ENCODE results near the gene NEMP1.
A peak's percentile ranks its signal among the peaks of the same experiment; 100 is the strongest.
"Not testable (repeated sequence)": the region's sequence is repeated elsewhere in the genome, so short reads cannot be mapped to it uniquely, and the experiment has no call there.

Gene NEMP1

GRCh38 chr12:57019983-57020719, 58.4 kb downstream of the NEMP1 start:
- DNase-seq = no peak
- Histone ChIP-seq H3K27me3 (no peaks in the 10 kb centered on the region), H3K9me3 (no peaks in the 10 kb centered on the region), H3K36me3 (no peaks in the 10 kb centered on the region), H3K4me1 (no peaks in the 10 kb centered on the region), H3K4me3 (ENCODE audit: low read depth, low read length) (no peak overlapping the region)
- no peak for TF ChIP-seq CTCF (IDR thresholded peaks at IDR 0.05; ENCODE audit: low read depth, low read length)

GRCh38 chr12:57018906-57019305, 59.7 kb downstream of the NEMP1 start:
- TF ChIP-seq CTCF (IDR thresholded peaks at IDR 0.05; ENCODE audit: low read depth, low read length) = no peak
- no peaks in the 10 kb centered on the region for H3K9me3 ChIP-seq
- DNase-seq = no peak
- H3K36me3 ChIP-seq = no peaks in the 10 kb centered on the region
- H3K4me3 ChIP-seq (ENCODE audit: low read depth, low read length) = no peak overlapping the region
- no peaks in the 10 kb centered on the region for H3K27me3 ChIP-seq
- no peaks in the 10 kb centered on the region for H3K4me1 ChIP-seq

GRCh38 chr12:57018353-57018752, 60.2 kb downstream of the NEMP1 start:
- not testable (repeated sequence) for H3K36me3 ChIP-seq; DNase-seq; H3K4me1 ChIP-seq; H3K9me3 ChIP-seq; H3K4me3 ChIP-seq (ENCODE audit: low read depth, low read length); H3K27me3 ChIP-seq

GRCh38 chr12:57016348-57016747, 62.2 kb downstream of the NEMP1 start, which contains the start of gene TAC3:
TSS of gene TAC3 (minus strand) at chr12:57016529. CDS start at chr12:57015797, 732 bp downstream.
- H3K4me3 ChIP-seq (ENCODE audit: low read depth, low read length) = peak within 1 kb of the TSS; percentile 19; the same call in 1 of the 2 replicates
- TF ChIP-seq CTCF (IDR thresholded peaks at IDR 0.05; ENCODE audit: low read depth, low read length) = no peak
- H3K4me1 ChIP-seq = no peaks in the 10 kb centered on the region
- no peaks in the 10 kb centered on the region for H3K27me3 ChIP-seq
- peak; percentile 69 for DNase-seq
- no peaks in the 10 kb centered on the region for H3K36me3 ChIP-seq
- no peaks in the 10 kb centered on the region for H3K9me3 ChIP-seq

- H3K4me3 ChIP-seq (ENCODE audit: low read depth, low read length) = no peak overlapping the region
- no peak for DNase-seq
- no peaks in the 10 kb centered on the region for H3K4me1 ChIP-seq
- no peaks in the 10 kb centered on the region for H3K36me3 ChIP-seq
- H3K27me3 ChIP-seq = no peaks in the 10 kb centered on the region
- H3K9me3 ChIP-seq = no peaks in the 10 kb centered on the region
- TF ChIP-seq CTCF (IDR thresholded peaks at IDR 0.05; ENCODE audit: low read depth, low read length) = peak; percentile 41
Observed at GRCh38 chr12:57012600-57013465, 65.8 kb downstream of the NEMP1 start.

- no peaks in the 10 kb centered on the region for H3K27me3 ChIP-seq
- no peaks in the 10 kb centered on the region for H3K36me3 ChIP-seq
- no peaks in the 10 kb centered on the region for H3K9me3 ChIP-seq
- H3K4me3 ChIP-seq (ENCODE audit: low read depth, low read length) = no peak overlapping the region
- no peak for TF ChIP-seq CTCF (IDR thresholded peaks at IDR 0.05; ENCODE audit: low read depth, low read length)
- no peaks in the 10 kb centered on the region for H3K4me1 ChIP-seq
- DNase-seq = no peak
Observed at GRCh38 chr12:57011438-57012424, 66.9 kb downstream of the NEMP1 start.
